ENCODE results near the gene USP28.
"Not testable (repeated sequence)": the region's sequence is repeated elsewhere in the genome, so short reads cannot be mapped to it uniquely, and the experiment has no call there.

- TF ChIP-seq POLR2AphosphoS5 (IDR thresholded peaks at IDR 0.05; ENCODE audit: insufficient read depth in 1 of 2, low read depth in 1 of 2); CTCF (IDR thresholded peaks at IDR 0.05): not testable (repeated sequence)
Measured at GRCh38 chr11:113789016-113789415, 86.4 kb downstream of the USP28 start.

Data from vagina (tissue), 2 donors.